NCI-H226 (cell line): ENCODE results near the gene PLXNC1.

Experiments
- DNase-seq: peaks from one replicate; pipeline ENCODE4 v3.0.0-alpha.2; 2015

The PLXNC1 gene

DNA sequence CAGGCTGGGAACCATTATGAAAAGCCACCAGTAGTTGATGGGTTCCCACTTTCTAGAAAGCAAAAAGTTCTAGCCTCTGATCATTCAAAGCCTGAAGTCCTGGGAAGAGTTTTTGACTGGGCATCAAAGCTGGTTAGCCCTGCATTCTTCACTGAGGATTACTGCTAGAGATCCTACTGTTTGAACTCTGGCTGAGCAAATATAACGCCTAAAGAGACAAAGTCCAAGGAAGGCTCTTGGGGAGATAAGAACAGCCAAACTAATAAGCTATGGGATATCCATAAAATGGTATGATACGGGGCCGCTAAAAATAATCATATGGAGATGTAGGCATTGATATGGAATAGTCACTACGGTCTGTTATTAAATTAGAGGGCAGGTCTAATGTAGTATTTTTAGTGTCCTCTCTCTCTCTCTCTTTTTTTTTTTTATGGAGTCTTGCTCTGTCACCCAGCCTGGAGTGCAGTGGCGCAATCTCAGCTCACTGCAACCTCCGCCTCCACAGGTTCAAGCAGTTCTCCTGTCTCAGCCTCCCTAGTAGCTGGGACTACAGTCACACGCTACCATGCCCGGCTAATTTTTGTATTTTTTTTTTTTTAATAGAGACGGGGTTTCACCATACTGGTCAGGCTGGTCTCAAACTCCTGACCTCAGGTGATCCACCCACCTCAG lies 35.5 kb downstream of the PLXNC1 start:
- no peak for DNase-seq

DNA sequence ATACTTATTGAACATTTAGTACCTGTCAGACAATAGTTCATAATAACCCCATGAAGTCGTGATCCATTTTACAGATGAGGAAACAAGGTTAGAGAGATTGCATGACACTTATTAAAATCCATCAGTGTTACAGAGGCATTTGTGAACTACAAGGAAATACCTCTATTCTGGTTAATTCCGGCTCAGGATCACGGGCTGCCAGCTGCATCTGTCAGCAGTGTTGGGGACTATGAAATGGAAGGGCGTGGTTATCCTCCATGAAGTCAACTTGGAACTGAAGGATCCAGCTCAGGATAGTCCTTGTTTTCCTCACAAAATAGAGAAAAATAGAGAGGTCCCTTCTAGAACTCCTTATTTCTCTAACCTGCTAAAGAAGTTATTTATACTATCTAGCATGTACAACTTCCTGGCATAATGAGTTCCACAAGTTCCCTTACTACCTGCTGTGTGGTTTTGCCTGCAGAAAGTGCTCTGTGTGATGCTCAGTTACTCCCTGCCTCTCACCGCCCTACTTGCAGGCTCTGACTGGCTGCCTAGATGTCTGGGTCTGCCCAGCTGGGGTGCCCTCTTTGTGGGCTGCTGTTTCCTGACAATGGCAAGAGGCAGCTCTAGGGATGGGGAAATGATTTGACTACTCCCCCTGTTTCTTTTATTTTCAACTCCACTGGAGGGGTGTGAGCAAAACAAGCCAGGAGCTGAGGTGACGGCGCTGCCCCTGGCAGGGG lies 36.8 kb downstream of the PLXNC1 start:
- DNase-seq = no peak

DNA sequence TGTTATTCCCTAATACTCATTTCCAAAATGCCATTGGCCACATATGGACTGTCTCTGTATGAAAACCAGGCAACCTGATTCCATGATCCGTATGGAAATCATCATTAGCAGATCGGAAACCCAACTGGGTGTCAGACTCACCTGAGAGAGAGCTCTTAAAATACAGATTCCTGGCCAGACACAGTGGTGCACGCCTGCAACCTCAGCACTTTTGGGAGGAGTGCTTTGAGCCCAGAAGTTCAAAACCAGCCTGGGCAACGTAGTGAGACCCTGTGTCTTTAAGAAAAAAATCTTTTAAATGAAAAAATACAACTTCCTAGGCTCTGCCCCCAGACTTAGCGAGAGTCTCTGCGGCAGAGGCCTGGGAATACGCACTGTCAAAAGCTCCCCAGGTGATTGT lies 37.4 kb downstream of the PLXNC1 start:
- DNase-seq = no peak

DNA sequence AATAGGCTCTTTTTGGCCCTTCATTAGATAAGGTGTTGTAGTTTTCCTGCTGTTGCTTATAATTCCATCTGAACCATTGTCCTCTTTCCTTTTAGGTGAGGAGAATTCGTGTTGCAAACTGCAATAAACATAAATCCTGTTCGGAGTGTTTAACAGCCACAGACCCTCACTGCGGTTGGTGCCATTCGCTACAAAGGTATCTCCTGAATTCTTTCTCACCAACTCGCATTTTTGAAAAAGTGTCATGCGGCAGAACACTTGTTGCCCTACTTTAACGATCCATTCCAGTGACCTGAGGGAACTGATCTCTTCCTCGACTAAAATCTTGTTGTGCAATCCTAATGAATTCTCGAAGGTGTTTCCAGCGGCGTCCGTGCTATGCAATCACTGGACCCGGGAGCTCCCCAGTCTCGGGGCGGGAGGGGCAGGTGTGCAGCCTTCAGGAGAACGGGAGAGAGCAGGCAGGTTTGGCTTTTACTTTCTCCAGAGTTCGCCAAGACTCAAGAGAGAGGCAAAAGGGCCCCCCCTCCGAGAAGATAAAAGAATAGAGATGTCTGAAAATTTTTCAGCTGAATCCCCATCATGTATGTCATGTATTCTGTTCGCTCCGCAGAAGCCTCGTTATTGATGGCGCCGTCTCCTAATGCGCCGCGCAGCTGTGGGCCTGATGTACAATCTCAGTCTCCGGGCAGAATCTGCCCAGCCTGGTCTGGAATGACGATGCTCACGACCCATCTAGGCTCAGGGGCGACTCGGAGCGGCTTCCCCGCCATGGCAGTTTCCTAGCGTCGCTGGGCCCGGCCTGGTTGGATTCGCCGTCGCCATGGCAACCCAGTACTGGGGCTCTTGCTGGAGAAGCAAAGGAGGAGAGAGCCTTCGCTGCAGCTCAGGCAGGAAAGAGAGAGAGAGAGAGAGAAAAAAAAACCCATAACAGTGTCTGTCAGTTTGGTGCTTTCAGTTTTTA lies 38.2 kb downstream of the PLXNC1 start:
- no peak for DNase-seq

DNA sequence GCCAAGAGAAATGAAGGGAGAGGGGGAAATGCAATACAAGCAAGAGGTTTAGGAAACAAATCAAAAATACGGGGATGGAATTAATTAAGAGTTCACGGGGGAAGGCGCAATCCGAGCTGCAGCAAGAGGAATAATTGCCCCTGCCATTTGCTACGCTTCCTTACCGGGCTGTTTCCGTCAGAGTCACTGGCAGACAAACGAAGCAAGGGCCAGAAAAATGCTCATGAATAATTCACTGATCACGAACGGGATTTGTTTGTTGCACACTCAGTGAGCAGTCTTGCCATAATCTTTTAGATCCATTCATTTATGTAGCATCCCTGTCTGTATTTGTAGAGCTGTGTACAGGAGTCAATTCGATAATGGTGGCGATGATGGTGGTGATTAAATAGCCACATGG lies 39.0 kb downstream of the PLXNC1 start:
- no peak for DNase-seq

DNA sequence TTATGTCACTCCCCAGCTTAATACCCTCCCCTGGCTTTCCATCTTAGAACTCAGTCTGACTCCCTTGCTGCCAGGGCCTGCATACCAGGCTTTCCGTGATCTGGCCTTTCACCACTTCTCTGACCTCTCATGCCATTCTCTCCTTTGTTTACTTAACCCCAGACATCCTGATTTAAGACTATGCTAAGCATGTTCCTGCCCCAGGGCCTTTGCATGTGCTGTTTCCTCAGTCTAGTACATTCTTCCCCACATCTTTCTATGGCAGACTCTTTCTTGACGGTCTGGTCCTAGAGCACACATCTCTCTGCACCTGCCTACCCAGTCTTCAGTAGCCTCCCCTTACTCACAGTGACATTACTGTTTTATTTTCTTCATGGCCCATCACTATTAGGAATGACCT lies 42.2 kb downstream of the PLXNC1 start:
- DNase-seq = no peak

DNA sequence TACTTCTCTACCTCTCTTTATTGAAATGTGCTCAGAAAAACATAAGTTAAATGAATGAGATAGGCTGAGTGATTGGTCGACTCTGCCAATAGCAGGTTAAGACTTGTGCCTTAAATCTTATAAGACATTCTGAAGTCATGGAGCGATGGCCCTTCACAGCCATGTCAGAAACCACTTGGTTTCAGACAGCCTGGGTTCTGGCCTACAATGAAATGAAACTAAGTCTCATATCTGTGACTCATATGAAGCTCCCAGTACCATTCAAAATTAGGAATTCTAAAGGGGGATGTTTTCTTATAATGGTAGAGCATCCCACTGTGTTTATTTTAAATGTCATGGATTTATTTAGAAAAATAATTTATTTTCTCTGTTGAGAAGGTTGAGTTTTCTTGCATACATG lies 42.6 kb downstream of the PLXNC1 start:
- DNase-seq = no peak

DNA sequence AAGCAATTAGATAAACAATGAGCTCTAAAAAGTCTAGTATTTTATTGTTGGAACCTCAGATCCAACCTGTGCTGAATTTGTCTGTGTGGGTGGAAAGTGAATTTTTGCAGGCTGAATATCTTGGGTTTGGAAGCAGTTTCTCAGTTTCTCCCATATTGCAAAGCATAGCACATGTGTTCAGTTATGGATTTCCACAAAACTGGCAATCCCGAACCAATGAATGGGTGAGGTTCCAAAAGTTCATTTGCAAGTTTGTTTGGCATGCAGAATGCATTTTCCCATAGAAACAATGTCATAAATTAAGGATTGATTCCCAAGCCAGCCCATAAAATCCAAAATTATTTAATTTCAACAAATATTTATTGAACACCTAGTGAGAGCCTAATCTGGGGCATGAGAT lies 43.4 kb downstream of the PLXNC1 start:
- DNase-seq = no peak

DNA sequence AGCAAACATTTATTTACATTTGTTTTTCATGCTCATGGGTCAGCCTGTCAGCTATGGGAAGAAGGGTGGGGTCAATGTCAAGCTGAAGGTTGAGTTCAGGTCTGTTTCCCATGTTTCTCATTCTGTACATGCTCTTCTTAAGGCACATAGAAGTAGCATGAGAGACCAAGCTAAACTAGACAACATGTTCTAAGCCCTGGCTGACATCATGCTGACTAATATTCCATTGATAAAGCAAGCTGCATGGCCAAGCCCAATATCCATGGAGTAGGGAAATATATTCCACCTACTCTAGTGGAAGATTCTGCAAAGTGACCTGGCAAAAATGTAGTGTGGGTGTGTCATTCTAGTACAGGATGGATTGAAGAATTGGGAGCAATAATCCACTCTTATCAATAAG lies 44.1 kb downstream of the PLXNC1 start:
- DNase-seq = no peak

DNA sequence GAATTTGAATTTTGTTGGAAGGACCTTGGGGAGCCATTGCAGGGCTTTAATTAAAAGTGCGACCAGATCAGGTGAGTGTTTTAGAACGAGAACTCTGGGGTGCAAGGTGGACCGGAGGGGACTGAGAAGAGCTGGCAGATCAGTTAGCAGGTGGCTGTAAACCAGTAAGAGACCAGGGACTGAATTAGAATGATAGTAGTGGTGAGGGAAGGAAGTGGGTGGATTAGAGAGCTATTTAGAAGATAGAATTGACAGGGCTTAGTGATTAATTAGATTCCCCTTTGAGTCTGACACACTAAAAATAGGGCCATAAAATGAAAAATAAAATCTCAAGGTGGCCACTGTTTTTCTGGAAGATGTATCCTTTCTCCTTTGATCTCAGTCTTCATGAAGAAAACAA lies 44.8 kb downstream of the PLXNC1 start:
- DNase-seq = no peak

DNA sequence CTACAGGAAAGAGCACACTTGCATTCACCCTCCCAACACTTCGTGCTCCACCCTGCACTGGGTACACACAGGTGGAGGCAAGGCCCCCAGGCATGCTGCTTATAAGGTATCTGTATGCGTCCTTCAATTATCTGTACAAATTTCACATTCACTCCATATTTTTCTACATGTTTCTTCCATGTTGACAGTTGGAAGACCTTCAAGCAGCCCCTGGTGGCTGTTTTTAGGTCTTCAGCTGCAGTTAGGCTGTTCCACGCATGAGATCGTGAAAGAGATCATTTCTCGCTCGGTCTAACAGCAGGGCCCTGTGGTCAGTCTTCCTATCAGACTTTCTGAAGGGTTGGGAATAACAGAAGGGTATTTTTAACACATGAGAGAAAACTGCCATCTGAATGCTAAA lies 47.1 kb downstream of the PLXNC1 start:
- DNase-seq = no peak

DNA sequence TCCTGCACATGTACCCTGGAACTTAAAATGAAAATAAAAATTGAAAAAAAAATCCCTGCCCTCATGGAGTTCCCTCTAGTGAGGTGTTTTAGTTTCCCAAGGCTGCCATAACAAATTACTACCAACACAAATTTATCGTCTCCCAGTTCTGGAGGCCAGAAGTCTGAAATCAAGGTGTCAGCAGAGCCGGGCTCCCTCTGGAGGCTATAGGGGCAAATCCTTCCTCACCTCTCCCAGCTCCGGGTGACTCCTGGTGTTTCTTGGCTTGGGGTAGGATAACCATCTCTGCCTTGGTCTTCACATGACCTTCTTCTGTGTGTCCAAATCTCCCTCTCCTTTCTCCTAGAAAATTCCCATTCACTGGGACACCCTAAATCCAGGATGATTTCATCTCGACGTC lies 50.1 kb downstream of the PLXNC1 start:
- DNase-seq = no peak

DNA sequence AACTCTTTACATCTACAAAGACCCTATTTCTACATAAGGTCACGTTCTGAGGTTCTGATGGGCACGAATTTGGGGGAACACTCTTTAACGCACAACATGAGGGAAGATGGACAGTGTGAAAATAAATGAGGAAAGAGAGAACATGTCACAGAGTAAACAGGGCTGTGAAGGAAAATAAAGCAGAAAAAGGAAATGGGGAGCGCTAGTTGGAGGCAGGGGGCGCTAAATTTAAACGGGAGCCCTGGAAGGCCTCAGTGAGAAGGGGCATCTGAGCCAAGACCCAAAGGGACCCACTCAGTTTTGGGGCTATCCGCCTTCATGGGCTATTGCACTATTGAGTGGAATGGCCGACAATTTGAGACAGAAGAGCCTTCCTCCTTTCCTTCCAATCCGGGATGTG lies 50.5 kb downstream of the PLXNC1 start:
- DNase-seq = no peak

DNA sequence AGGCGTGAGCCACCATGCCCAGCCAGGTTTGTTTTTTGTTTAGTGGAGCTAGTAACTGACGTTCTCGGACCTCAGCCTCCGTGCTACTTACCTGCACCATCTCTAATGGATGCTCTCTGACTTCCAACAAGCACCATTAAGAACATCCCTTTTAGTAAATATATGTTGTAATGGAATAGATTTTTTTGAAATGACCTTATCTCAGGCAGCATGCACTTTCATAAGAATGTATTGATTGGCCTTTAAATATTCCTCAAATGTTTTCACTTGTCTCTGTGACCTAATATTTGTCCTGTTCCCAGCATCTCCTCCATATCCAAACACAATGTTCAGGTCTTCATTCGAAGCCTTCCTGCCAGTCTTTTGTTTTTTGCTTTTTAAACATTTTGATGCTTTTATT lies 51.7 kb downstream of the PLXNC1 start:
- DNase-seq = no peak

DNA sequence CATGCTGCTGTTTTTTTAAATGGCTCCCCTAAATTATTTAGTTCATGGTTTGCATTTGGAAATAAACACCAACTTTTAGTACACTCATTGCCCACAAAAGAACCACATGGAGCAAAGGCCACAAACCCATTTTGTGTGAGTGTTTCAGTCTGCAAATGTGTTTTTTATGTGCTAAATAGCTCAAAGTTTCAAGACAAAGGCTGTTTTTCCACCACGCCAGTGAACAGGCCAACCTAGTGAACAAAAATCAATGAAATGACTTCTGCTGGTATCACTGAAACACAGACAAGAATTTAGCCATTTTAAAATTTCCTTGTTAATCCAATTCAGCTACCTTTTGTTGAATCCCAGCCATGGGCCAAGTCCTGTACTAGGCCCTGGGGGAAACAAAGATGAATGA lies 52.3 kb downstream of the PLXNC1 start:
- DNase-seq = no peak

DNA sequence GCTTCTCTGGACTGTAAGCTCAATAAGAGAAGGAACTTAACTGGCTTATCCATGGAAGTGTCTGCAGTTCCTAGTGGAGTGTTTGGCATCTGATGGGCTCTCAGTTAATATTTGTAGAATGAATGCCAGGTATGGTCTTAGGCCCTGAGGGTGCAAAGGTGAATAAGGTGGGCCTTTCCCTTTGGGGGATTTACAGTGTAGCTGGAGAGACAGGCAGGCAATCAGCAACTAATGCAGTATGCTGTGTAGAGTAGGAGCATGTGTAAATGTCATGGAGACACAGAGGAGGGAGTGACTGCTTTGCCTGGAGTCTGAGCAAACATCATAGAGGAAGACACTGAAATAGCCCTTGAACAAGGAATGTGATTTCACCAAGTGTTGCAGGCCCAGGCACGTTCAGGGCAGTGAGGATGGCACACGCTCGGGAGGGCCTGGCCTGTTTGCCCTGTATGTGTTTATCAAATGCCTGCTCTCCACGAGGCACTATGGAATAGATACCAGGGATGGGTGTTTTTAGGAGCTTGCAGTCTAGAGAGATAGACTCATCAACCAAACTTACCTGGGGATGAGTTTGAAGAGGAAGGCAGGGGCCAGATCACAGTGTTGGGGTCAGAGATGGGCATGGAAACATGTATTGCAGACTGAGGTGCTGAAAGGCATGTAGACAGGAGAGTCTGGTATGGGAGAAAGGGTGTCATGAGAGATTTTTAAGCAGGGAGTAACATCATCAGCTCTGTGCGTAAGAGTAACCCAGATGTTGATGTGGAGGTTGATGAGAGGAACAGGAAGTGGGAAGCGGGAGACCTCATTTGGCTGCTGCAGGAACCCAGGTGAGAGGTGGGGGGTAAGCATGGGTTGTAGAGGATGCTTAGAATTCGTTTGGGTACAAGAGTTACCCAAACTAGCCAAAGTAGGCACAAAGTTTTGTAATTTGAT lies 54.1 kb downstream of the PLXNC1 start:
- DNase-seq = no peak

DNA sequence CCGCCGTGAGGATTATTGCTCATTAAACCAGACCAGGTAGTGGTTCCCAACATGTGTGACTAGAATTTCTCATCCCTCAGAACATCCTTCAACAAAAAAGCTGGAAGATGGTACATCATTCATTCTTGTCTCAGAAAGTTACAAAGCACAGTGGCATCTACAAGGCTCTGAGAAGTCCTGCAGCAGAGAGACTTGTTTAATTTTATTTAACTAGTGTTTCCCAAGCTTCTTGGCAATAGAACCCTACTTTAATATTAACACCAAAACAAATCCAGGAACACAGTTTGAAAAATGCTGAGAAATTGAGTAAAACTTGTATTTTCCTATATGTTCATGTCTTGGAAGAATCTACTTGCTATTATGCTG lies 54.8 kb downstream of the PLXNC1 start:
- DNase-seq = no peak

DNA sequence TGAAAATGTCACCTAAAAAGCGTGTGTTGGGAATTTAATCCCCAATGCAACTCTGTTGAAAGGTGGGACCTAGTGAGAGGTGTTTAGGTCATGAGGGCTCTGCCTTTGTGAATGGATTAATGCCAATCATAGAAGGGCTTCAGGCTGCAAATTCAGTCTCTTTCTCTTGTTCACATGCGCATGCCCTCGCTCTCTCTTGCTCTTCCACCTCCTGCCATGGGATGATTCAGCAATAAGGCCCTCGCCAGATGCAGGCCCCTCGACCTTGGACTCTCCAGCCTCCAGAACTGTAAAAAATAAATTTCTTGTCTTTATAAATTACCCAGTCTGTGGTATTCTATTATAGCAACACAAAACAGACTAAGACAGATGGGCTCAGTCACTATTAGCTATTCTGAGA lies 55.4 kb downstream of the PLXNC1 start:
- DNase-seq = no peak

DNA sequence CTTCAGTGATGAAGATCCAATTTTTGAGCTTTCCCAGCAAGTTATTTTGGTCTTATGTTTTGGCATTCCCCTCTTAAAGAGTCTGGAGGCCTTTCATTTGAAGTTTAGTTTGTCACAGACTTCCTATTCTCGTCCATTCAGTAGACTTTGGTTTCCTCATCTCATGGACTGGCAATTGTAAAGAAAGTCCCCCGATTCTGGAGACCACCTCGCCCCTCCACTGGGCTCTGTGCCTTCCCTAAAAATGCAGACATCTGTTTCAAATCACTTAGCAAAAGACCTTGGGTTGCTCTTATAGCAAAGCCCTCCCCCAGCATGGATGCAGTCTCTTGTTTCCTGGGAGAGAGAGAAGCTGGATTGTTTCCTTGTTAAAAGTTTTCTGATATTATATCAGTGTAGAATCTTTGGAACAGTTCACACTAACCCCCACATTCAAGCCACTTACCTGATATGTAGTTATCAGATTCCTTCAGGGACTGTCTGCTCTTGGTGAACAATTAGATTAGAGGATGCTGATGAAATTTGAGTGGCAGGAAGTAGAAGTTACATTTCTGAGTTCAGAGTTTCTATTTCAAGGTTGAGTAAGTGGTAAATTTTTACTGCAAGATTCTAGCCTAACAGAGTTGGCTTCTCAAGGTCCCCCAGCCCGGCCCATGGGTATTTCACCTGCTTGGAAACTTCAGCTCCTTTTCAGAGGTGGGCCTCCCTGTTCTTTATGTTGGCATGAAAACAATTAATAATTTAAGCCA lies 56.3 kb downstream of the PLXNC1 start:
- DNase-seq = no peak

DNA sequence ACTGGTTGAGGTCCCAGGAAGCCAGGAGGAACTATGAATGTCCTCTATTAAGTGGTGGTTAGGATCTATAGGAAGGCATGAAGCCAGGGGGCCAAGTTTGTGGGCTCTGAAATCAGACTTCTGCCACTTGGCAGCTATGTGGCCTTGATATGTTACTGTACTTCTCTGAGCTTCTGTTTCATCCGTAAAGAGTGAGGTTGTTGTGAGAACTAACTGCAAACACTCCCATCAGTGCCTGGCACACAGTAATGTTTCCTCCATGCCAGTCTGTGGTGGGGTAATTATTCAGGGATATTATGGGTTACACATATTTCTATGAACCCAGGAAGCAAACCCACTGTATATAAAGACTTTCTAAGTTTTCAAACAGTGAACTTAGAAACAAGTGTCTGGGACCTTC lies 57.4 kb downstream of the PLXNC1 start:
- no peak for DNase-seq

DNA sequence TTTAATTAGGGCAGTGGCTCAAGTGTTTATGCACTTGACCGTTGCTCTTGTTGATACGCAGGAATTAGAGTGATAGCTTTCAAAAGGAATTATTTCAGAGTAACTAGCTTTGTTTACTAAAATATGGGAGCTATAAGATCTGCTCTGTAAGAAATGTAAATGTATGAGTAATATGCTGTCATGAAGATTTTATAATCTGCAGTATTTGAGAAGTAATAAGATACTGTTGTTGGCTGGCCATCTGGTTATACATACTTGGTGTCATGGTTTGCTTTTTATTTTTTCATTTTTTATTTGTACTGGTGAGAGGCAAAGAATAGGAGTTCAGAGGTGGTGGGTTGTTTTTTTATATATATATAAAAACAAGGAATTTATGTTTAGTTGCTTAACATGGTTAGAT lies 58.5 kb downstream of the PLXNC1 start:
- DNase-seq = no peak

DNA sequence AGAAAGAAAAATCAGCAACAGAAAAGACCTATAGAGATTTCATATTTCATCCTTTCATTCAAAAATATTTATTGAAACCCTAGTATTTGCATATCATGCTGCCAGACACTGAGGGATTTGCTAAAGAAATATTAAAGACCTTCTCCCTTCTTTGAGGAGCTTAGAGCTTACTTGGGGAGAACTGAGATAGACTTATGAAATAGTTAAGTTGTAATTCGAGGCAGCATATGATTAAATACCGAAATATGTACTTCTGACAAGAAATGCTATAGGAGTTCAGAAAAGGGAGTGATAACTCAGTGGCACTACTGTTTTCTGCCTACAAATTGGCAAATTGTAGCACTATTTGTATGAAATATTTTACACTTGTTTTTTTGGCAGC lies 59.1 kb downstream of the PLXNC1 start:
- DNase-seq = peak; percentile 10
